ENCODE data around the gene DCK.
"Not testable (repeated sequence)": the region's sequence is repeated elsewhere in the genome, so short reads cannot be mapped to it uniquely, and the experiment has no call there.

DCK gene

DNA sequence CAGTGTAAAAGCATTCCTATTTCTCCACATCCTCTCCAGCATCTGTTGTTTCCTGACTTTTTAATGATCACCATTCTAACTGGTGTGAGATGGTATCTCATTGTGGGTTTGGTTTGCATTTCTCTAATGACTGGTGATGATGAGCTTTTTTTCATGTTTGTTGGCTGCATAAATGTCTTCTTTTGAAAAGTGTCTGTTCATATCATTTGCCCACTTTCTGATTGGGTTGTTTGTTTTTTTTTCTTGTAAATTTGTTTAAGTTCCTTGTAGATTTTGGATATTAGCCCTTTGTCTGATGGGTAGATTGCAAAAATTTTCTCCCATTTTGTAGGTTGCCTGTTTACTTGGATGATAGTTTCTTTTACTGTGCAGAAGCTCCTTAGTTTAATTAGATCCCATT, 6.2 kb downstream of the DCK start:
- H2AFZ ChIP-seq (ENCODE audit: low read length, unreplicated experiment); H3K27me3 ChIP-seq (ENCODE audit: insufficient read depth, low read length); H3K4me3 ChIP-seq (ENCODE audit: low read depth, low read length); H3K27ac ChIP-seq (ENCODE audit: low read depth, low read length): not testable (repeated sequence)
- peaks cover 65% of the 10 kb centered on the region for H3K79me2 ChIP-seq (ENCODE audit: control insufficient read depth, insufficient read depth, low read length, unreplicated experiment)
- peaks cover 13% of the 10 kb centered on the region for H3K36me3 ChIP-seq (ENCODE audit: insufficient read depth, low read length)
- H3K4me1 ChIP-seq (ENCODE audit: control insufficient read depth, insufficient read depth, low read length, unreplicated experiment): peaks cover 21% of the 10 kb centered on the region

DNA sequence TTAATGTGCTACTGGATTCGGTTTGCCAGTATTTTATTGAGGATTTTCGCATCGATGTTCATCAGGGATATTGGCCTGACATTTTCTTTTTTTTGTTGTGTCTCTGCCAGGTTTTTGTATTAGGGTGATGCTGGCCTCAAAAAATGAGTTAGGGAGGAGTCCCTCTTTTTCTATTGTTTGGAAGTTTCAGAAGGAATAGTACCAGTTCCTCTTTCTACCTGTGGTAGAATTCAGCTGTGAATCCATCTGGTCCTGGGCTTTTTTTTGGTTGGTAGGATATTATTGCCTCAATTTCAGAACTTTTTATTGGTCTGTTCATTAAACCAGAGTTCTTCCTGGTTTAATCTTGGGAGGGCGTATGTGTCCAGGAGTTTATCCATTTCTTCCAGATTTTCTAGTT, 7.9 kb downstream of the DCK start:
- not testable (repeated sequence) for H3K4me3 ChIP-seq (ENCODE audit: low read depth, low read length); H3K27ac ChIP-seq (ENCODE audit: low read depth, low read length); H3K27me3 ChIP-seq (ENCODE audit: insufficient read depth, low read length); H2AFZ ChIP-seq (ENCODE audit: low read length, unreplicated experiment)
- Histone ChIP-seq H3K36me3 (ENCODE audit: insufficient read depth, low read length) (peaks cover 13% of the 10 kb centered on the region), H3K4me1 (ENCODE audit: control insufficient read depth, insufficient read depth, low read length, unreplicated experiment) (peaks cover 10% of the 10 kb centered on the region), H3K79me2 (ENCODE audit: control insufficient read depth, insufficient read depth, low read length, unreplicated experiment) (peaks cover 51% of the 10 kb centered on the region)

DNA sequence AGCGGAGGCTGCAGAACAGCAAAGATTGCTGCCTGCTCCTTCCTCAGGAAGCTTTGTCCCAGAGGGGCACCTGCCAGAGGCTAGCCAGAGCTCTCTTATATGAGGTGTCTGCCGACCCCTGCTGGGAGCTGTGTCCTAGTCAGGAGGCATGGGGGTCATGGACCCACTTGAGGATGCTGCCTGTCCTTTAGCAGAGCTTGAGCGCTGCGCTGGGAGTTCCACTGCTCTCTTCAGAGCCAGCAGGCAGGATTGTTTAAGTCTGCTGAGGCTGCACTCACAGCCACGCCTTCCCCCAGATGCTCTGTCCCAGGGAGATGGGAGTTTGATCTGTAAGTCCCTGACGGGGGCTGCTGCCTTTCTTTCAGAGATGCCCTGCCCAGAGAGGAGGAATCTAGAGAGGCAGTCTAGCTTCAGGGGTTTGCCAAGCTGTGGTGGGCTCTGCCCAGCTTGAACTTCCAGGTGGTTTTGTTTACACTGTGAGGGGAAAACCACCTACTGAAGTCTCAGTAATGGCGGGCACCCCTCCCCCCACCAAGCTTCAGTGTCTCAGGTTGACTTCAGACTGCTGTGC, 10.9 kb downstream of the DCK start:
- H3K79me2 ChIP-seq (ENCODE audit: control insufficient read depth, insufficient read depth, low read length, unreplicated experiment): peaks cover 41% of the 10 kb centered on the region
- no peak overlapping the region for H3K4me3 ChIP-seq (ENCODE audit: low read depth, low read length)
- H2AFZ ChIP-seq (ENCODE audit: low read length, unreplicated experiment): no peak overlapping the region
- 0 out of 2 replicates have a peak, but pooled peaks cover 4% of the 10 kb centered on the region for H3K36me3 ChIP-seq (ENCODE audit: insufficient read depth, low read length)
- H3K4me1 ChIP-seq (ENCODE audit: control insufficient read depth, insufficient read depth, low read length, unreplicated experiment): peaks cover 11% of the 10 kb centered on the region
- no peak overlapping the region for H3K27ac ChIP-seq (ENCODE audit: low read depth, low read length)
- H3K27me3 ChIP-seq (ENCODE audit: insufficient read depth, low read length): no peaks in the 10 kb centered on the region

DNA sequence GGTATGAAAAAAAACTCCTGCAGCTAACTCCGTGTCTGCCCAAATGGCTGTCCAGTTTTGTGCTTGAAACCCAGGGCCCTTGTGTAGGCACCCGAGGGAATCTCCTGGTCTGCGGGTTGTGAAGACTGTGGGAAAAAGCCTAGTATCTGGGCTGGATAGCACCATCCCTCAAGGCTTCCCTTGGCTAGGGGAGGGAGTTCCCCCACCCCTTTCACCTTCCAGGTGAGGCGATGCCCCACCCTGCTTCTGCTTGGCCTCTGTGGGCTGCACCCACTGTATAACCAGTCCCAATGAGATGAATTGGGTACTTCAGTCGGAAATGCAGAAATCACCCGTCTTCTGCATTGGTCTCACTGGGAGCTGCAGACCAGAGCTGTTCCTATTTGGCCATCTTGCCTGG, 11.6 kb downstream of the DCK start:
- H3K36me3 ChIP-seq (ENCODE audit: insufficient read depth, low read length); H3K4me3 ChIP-seq (ENCODE audit: low read depth, low read length); H2AFZ ChIP-seq (ENCODE audit: low read length, unreplicated experiment); H3K27ac ChIP-seq (ENCODE audit: low read depth, low read length); H3K27me3 ChIP-seq (ENCODE audit: insufficient read depth, low read length): not testable (repeated sequence)
- peaks cover 43% of the 10 kb centered on the region for H3K79me2 ChIP-seq (ENCODE audit: control insufficient read depth, insufficient read depth, low read length, unreplicated experiment)
- peaks cover 17% of the 10 kb centered on the region for H3K4me1 ChIP-seq (ENCODE audit: control insufficient read depth, insufficient read depth, low read length, unreplicated experiment)

DNA sequence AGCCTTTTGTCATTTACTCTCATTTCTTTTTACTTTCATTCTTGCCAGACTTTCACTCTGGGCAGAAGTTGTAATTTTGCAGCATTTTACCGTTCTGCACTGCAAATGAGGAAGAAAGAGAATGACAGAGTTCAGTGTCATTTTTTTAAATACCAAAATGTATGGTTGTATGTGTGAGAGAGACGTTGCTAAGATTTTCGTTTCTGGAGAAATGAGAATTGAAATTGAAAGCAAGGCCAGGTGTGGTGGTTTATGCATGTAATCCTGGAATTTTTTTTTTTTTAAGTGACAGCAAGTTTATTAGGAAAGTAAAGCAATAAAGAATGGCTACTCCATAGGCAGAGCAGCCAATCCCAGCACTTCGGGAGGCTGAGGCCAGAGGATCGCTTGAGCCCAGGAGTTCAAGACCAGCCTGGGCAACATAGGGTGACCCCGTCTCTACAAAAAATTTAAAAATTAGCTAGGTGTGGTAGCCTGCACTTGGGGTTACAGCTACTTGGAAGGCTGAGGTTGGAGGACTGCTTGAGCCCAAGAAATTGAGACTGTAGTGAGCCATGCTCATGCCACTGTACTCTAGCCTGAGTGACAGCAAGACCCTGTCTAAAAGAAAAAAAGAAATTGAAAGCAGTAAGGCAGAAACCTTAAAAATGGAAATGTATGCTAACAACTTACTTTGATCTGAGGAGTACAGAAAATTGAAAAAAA, 12.9 kb downstream of the DCK start:
- Histone ChIP-seq H3K79me2 (ENCODE audit: control insufficient read depth, insufficient read depth, low read length, unreplicated experiment) (peaks cover 43% of the 10 kb centered on the region), H3K4me1 (ENCODE audit: control insufficient read depth, insufficient read depth, low read length, unreplicated experiment) (peaks cover 17% of the 10 kb centered on the region), H3K36me3 (ENCODE audit: insufficient read depth, low read length) (no peaks in the 10 kb centered on the region), H3K27ac (ENCODE audit: low read depth, low read length) (no peak overlapping the region), H3K4me3 (ENCODE audit: low read depth, low read length) (no peak overlapping the region), H2AFZ (ENCODE audit: low read length, unreplicated experiment) (no peak overlapping the region), H3K27me3 (ENCODE audit: insufficient read depth, low read length) (no peaks in the 10 kb centered on the region)

DNA sequence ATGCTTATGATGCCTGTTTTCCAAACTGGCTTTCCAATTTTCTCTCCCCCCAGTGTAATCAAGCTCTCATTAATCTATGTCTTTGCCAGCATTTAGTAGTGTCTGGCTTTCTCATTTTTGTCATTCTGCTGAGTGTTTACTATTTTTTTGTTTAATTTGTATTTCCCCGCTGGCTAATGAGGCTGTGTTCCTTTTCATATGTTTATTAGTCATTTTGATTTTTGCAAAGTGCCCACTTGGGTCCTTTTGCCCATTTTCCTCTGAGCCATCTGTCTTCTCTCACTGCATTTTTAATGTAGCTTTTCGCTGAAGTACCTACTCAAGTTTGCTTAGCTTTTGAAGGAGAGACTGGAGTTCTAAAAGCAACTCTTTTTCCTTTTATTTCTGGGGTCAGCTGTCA, 14.7 kb downstream of the DCK start:
- Histone ChIP-seq H3K27me3 (ENCODE audit: insufficient read depth, low read length) (no peaks in the 10 kb centered on the region), H3K27ac (ENCODE audit: low read depth, low read length) (no peak overlapping the region), H3K4me1 (ENCODE audit: control insufficient read depth, insufficient read depth, low read length, unreplicated experiment) (peaks cover 17% of the 10 kb centered on the region), H2AFZ (ENCODE audit: low read length, unreplicated experiment) (no peak overlapping the region), H3K4me3 (ENCODE audit: low read depth, low read length) (no peak overlapping the region), H3K79me2 (ENCODE audit: control insufficient read depth, insufficient read depth, low read length, unreplicated experiment) (peaks cover 38% of the 10 kb centered on the region), H3K36me3 (ENCODE audit: insufficient read depth, low read length) (no peaks in the 10 kb centered on the region)

DNA sequence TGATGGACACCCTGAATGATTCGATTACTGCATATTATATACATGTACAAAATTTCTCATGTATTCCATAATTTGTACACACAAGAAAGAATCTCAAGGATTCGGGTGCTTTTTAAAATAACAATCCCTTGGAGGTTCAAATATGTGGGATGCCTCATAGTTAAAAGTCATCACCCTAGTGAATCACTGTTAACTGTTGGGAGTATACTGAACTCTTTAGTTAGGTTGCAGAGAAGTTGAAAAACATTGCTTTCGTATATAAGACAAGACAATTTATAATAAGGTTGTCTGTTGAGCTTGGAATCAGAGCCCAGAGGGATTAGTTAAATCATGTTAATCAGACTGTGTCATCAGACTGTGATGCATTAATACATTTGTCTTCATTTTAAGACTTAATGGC, 15.6 kb downstream of the DCK start:
- Histone ChIP-seq H3K36me3 (ENCODE audit: insufficient read depth, low read length) (no peaks in the 10 kb centered on the region), H3K79me2 (ENCODE audit: control insufficient read depth, insufficient read depth, low read length, unreplicated experiment) (peaks cover 32% of the 10 kb centered on the region), H3K27ac (ENCODE audit: low read depth, low read length) (peak overlapping the region; percentile 23; the same call in 1 of the 2 replicates)

DNA sequence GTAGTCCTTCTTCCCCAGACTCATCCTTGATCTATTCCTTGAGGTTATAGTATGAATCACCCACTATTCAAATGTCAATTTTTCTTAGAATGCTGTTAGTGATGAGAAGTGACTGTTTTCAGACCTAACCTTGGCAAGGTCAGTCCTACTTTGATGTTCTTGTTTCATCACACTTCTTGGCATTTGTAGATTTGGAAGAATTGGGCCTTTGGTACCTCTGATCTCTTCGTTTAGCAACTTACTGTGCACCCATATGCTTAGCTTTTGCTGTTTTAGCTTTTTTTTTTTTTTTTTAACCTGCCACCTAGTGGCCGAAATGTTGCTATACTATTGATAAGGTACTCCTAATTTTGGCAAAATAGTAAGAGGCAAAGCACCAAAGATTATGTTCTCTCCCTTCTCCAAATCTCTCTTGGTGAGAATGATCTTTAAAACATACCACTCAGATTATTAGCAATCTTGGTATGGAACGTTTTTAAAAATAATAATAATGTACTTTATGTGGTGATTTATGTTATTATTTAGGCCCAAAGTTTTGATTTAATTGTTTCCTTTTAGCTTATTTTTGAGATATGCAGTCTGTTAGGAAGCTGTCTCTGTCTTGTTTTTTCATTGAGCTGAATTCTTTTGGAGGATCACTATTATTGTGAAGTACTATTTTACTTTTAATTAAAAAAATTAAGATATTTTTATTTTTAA, 16.6 kb downstream of the DCK start:
- H3K27me3 ChIP-seq (ENCODE audit: insufficient read depth, low read length): no peaks in the 10 kb centered on the region
- no peaks in the 10 kb centered on the region for H3K36me3 ChIP-seq (ENCODE audit: insufficient read depth, low read length)
- H3K27ac ChIP-seq (ENCODE audit: low read depth, low read length): peak overlapping the region; percentile 23
- H3K4me1 ChIP-seq (ENCODE audit: control insufficient read depth, insufficient read depth, low read length, unreplicated experiment): peaks cover 17% of the 10 kb centered on the region
- H3K79me2 ChIP-seq (ENCODE audit: control insufficient read depth, insufficient read depth, low read length, unreplicated experiment): peaks cover 26% of the 10 kb centered on the region
- no peak overlapping the region for H3K4me3 ChIP-seq (ENCODE audit: low read depth, low read length)
- H2AFZ ChIP-seq (ENCODE audit: low read length, unreplicated experiment): no peak overlapping the region

More for the DNA sequence above, 15.6 kb downstream of the DCK start:
- Histone ChIP-seq H2AFZ (ENCODE audit: low read length, unreplicated experiment) (no peak overlapping the region), H3K4me3 (ENCODE audit: low read depth, low read length) (0 out of 2 replicates have a peak overlapping the region, but pooled peaks have one; percentile 15), H3K4me1 (ENCODE audit: control insufficient read depth, insufficient read depth, low read length, unreplicated experiment) (peaks cover 17% of the 10 kb centered on the region), H3K27me3 (ENCODE audit: insufficient read depth, low read length) (no peaks in the 10 kb centered on the region)

DNA sequence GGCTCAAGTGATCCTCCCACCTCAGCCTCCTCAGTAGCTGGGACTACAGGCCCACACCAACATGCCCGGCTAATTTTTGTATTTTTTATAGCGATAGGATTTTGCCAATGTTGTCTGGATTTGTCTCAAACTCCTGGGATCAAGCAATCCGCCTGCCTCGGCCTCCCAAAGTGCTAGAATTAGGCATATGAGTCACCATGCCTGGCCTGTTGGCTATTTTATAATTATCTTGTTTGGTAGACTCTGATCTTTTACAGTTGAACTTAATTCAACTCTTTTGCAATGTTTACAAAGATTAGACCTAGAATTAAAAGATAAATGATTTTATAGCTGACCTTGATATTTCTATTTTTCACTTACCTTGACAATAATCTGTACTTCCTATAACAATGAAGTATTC, 18.0 kb downstream of the DCK start:
- Histone ChIP-seq H3K4me3 (ENCODE audit: low read depth, low read length) (no peak overlapping the region), H3K36me3 (ENCODE audit: insufficient read depth, low read length) (no peaks in the 10 kb centered on the region), H3K79me2 (ENCODE audit: control insufficient read depth, insufficient read depth, low read length, unreplicated experiment) (peaks cover 26% of the 10 kb centered on the region), H2AFZ (ENCODE audit: low read length, unreplicated experiment) (no peak overlapping the region), H3K27me3 (ENCODE audit: insufficient read depth, low read length) (no peaks in the 10 kb centered on the region), H3K27ac (ENCODE audit: low read depth, low read length) (no peak overlapping the region), H3K4me1 (ENCODE audit: control insufficient read depth, insufficient read depth, low read length, unreplicated experiment) (peaks cover 17% of the 10 kb centered on the region)

DNA sequence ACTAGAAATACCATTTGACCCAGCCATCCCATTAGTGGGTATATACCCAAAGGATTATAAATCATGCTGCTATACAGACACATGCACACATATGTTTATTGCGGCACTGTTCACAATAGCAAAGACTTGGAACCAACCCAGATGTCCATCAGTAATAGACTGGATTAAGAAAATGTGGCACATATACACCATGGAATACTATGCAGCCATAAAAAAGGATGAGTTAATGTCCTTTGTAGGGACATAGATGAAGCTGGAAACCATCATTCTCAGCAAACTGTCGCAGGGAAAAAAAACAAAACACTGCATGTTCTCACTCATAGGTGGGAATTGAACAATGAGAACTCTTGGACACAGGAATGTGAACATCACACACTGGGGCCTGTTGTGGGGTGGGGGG, 23.9 kb downstream of the DCK start:
- not testable (repeated sequence) for H2AFZ ChIP-seq (ENCODE audit: low read length, unreplicated experiment); H3K36me3 ChIP-seq (ENCODE audit: insufficient read depth, low read length); H3K4me3 ChIP-seq (ENCODE audit: low read depth, low read length); H3K79me2 ChIP-seq (ENCODE audit: control insufficient read depth, insufficient read depth, low read length, unreplicated experiment); H3K4me1 ChIP-seq (ENCODE audit: control insufficient read depth, insufficient read depth, low read length, unreplicated experiment); H3K27ac ChIP-seq (ENCODE audit: low read depth, low read length); H3K27me3 ChIP-seq (ENCODE audit: insufficient read depth, low read length)

DNA sequence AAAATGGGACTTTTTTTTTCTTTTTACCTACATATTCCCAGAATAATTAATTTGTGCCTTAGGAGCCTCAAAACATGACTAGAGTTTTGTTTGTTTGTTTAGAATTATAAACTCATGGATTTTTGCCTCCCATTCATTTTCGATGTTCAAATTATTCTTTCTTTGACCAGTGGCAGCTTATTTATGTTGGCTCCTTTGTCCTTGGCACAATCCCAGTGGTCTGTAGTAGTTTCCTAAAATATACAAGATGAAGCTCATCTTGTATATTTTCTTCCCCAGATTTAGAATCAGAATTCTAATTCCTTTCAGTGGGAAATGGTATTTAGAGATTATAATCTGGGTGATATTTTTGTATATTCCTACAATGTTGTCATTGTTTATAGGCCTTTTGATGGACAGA, 27.2 kb downstream of the DCK start:
- peaks cover 12% of the 10 kb centered on the region; the same call in 1 of the 2 replicates for H3K36me3 ChIP-seq (ENCODE audit: insufficient read depth, low read length)
- peaks cover 17% of the 10 kb centered on the region for H3K4me1 ChIP-seq (ENCODE audit: control insufficient read depth, insufficient read depth, low read length, unreplicated experiment)
- H3K4me3 ChIP-seq (ENCODE audit: low read depth, low read length): no peak overlapping the region
- H3K27me3 ChIP-seq (ENCODE audit: insufficient read depth, low read length): no peaks in the 10 kb centered on the region
- no peak overlapping the region for H2AFZ ChIP-seq (ENCODE audit: low read length, unreplicated experiment)
- peaks cover 9% of the 10 kb centered on the region for H3K79me2 ChIP-seq (ENCODE audit: control insufficient read depth, insufficient read depth, low read length, unreplicated experiment)
- no peak overlapping the region for H3K27ac ChIP-seq (ENCODE audit: low read depth, low read length)

Measured in ACC112 (cell line).